D341Med (cell line): ENCODE data around the gene NES.

Experiments used
- DNase-seq: peaks from one replicate; pipeline ENCODE4 v3.0.0; 2012; ENCODE audit warnings: low spot score

The NES gene, protein sequence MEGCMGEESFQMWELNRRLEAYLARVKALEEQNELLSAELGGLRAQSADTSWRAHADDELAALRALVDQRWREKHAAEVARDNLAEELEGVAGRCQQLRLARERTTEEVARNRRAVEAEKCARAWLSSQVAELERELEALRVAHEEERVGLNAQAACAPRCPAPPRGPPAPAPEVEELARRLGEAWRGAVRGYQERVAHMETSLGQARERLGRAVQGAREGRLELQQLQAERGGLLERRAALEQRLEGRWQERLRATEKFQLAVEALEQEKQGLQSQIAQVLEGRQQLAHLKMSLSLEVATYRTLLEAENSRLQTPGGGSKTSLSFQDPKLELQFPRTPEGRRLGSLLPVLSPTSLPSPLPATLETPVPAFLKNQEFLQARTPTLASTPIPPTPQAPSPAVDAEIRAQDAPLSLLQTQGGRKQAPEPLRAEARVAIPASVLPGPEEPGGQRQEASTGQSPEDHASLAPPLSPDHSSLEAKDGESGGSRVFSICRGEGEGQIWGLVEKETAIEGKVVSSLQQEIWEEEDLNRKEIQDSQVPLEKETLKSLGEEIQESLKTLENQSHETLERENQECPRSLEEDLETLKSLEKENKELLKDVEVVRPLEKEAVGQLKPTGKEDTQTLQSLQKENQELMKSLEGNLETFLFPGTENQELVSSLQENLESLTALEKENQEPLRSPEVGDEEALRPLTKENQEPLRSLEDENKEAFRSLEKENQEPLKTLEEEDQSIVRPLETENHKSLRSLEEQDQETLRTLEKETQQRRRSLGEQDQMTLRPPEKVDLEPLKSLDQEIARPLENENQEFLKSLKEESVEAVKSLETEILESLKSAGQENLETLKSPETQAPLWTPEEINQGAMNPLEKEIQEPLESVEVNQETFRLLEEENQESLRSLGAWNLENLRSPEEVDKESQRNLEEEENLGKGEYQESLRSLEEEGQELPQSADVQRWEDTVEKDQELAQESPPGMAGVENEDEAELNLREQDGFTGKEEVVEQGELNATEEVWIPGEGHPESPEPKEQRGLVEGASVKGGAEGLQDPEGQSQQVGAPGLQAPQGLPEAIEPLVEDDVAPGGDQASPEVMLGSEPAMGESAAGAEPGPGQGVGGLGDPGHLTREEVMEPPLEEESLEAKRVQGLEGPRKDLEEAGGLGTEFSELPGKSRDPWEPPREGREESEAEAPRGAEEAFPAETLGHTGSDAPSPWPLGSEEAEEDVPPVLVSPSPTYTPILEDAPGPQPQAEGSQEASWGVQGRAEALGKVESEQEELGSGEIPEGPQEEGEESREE (N-terminal part only)

DNA sequence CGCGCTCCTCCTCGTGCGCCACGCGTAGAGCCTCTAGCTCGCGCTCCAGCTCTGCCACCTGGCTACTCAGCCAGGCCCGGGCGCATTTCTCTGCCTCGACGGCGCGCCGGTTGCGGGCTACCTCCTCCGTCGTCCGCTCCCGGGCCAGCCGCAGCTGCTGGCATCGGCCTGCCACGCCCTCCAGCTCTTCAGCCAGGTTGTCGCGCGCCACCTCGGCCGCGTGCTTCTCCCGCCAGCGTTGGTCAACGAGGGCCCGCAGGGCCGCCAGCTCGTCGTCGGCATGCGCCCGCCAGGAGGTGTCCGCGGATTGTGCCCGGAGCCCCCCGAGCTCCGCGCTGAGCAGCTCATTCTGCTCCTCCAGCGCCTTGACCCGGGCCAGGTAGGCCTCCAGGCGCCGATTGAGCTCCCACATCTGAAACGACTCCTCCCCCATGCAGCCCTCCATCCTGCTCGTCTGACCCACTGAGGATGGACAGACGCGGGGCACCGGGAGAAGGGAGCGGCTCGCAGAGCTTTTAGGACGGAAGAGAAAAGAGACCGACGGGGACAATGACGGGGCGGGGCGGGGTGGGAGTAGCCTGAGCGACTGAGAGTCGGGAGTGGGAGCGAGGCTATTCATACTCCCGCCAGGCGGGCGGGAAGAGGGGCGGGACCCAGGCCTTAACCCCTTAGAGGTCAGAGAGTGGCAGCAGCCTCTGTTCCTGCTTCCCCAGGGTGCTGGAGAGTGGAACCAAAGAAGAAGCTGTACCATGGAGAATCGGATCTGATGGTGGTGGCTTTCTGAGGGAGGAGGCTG is at the start of gene NES:
TSS of gene NES (minus strand) at position 588 of the 796 bp plus-strand sequence. CDS start at position 445, 143 bp downstream.
- peak; percentile 70 for DNase-seq

- peak; percentile 70 for DNase-seq
Observed at GRCh38 chr1:156726549-156727226, 49.5 kb upstream of the NES start.

DNA sequence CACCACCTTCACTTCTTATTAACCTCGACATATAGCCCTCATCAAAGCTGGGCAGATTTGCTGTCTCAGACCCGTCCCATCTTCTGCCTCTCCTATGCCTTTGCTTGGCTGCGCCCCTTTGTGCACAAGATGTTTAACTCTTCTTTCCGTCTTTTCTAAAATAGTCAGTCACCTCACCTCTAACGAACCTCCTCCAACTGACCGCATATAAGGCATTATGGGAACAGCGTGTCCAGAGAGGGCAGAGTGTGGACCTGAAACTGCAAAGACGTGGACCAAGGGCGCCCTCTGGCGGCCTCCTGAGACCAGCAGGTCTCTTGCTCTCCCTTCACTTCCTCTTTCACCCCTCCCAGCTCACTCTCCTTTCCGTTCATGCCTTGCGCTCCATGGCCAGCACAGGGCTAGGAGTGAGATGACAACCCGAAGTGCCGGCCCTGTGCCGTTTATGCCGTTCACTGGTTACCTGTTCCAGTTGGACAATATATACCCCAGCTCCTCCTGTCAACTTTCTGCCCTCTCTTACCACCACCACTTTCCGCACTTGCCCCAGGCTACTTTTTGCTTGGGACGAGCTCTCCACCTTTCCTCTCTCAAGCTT is 48.6 kb upstream of the NES start:
- DNase-seq: peak; percentile 85

DNA sequence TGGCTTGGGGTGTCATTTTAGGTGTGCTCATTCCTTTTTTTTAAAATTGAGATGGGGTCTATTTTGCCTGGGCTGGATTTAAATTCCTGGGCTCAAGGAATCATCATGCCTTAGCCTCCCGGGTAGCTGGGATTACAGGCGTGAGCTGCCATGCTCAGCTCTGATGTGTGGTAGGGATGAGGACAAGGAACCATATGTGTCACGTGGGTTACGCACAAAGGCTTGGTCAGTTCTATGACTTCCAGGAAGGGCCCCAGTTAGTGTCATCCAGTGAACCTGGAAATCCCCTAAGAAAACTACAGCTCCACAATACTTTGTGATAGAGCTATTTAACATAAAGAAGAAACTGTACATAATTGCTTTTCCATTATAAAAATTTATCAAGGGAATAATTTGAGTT is 44.3 kb upstream of the NES start:
- no peak for DNase-seq

GRCh38 chr1:156721131-156721530 is 43.9 kb upstream of the NES start:
- DNase-seq: no peak

- peak; percentile 31 for DNase-seq
Observed at GRCh38 chr1:156717351-156717750, 40.1 kb upstream of the NES start.

DNA sequence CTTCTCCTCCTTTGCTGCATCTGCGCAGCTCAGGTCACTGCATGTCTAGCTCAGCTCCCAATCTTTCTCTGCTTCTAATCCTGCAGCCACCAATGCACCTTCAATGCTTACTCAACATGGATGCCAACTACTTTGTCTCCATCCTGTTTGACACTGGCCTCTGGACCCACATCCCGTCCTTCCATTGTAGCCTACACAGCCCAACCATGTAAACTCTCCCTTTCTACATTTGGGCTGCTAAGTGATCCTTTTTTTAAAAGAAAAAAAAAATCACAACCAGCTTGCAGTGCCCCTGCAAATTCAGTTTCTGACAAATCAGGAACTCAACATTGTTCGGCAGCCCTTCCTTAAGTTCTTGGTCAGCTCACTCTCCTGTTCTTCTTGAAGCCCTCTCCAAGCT is 37.6 kb upstream of the NES start:
- DNase-seq: no peak

GRCh38 chr1:156712626-156713025 is 35.4 kb upstream of the NES start:
- DNase-seq: no peak

DNA sequence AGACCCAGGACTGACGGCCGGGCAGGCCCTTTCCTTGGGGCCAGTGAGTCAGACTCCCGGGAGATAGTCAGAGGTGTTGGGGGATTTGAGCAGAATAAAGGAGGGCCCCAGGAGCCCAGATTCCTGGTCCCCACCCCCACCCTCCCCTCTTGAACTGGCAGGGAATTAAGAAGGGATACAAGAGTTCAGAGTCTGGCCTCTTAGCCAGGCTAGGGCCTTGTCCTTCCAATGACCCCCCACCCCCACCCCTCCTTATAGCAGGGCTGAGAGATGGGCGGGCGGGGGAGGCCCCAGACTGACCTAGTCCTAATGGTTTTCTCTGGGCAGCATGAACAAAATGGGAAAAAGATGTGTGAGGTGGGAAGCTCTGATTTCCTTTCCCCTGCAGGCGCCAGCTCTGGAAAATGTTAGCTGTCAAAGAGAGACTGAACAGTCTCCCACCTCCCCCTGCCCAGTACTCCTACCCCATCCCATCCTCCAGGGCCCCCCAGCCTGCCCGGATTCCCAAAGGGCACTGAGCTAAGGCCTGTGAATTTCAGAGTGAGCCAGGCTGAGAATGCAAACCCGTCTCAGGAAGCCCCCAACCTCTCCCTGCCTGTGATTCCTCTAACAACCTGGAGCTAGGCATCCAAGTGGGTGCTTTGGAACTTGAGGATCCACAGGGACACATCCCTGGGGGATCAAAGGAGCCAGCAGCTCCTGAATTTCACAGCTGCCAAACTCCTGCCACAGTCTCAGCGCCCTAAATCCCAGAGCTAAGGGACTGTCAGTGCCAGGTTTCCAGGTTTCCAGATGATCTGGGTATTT is 34.0 kb upstream of the NES start:
- peak; percentile 33 for DNase-seq

DNA sequence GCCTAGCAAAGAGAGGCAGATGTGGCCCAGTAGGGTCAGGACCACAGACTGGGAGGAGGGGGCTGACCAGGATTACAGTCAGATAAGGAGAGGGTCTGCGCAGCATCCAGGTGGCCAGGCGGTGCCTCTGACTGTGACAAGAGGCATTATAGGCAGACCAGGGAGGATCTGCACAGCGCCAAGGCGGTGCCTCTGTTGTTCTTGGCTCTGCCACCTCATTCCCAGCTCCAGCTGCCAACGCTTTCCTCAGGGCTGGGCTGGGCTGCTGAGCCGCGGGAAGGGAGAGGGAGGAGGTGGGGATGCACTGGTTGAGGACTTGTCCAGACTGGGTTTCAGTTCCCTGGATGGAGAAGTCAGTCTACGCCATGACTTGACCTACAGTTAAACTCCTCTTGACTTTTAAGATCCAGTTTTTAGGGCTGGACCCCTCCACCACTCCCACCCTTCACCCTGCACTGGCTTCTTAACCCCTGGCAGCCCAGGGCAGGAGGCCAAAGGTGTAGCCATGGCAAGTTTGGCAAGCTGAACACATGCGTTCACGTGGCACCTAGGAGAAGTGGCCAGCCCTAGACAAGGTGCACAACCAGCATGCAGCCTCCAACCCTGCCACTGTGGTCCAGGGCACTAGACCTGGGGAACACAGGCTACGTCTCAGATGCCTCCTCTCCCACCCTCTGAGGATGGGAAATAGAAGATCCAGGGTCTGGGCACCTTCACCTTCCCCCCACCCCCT is 32.7 kb upstream of the NES start:
- DNase-seq: peak; percentile 67

- no peak for DNase-seq
Observed at GRCh38 chr1:156709031-156709430, 31.8 kb upstream of the NES start.

DNA sequence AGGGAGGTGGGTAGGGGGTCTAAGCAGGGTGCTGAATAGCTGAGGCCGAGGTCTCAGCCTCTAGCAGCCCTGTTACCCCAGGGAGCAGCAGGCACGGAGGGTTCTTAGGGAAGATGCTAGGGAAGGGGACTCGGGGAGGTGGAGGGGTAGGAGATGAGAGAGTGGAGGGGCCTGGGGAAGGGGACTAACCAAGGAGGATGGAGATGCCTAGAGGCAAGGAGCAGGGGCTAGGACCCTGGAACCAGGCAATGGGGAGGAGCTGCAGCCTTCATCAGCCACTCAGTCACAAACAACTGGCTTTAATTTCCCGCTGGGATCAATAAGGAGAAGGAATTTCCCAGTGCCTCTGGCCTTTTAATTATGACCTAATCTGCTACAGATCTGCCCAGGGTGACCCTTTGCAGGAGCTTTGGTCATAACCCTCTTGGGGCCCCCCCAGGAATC is 31.0 kb upstream of the NES start:
- DNase-seq: peak; percentile 34

GRCh38 chr1:156707417-156708217 is 30.4 kb upstream of the NES start:
- DNase-seq: peak; percentile 38

GRCh38 chr1:156706657-156707416 is 29.6 kb upstream of the NES start:
- peak; percentile 45 for DNase-seq

DNA sequence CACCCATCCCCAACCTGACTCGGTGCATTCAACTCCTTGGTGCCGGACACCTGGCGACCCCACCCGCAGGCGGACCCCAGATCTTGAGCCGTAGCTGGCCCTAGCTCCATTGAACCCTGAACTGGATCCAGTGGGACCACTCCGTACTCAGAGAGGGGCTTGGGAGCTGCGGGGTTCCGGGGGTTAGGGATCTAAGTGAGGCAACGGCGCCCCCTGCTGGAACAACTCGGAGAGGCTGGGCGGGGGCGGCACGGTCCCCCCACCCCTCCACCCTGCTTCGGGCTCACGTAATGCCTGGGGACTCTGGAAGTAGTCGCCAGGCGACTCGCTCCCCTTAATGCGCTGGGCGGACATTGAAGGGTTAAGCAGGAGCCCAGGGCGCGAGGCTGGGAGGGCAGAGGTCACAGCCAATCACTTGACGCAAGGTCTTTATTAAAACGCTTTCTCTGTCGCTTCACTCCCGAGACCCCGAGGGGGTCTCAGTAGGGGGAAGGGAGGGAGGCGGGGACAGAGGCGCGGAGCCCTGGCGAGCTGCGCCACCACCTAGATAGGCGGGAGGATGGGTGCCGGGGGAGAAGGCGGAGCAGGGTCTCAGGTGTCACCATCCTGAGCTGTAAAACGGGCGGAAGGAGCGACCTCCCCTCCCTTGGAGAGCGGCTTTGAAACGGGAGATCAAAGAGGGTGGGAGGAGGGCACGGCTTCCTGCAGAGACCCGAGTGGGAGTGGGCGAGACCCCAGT is 28.9 kb upstream of the NES start:
- peak; percentile 88 for DNase-seq

GRCh38 chr1:156705321-156705917 is 28.2 kb upstream of the NES start, which contains the start of gene CRABP2:
TSS of gene CRABP2 (minus strand) at chr1:156705583. CDS start at chr1:156705446, 137 bp downstream.
- peak; percentile 74 for DNase-seq
